ENCODE results near the gene SLC9A5.
A peak's percentile ranks its signal among the peaks of the same experiment; 100 is the strongest.

SLC9A5 gene

DNA sequence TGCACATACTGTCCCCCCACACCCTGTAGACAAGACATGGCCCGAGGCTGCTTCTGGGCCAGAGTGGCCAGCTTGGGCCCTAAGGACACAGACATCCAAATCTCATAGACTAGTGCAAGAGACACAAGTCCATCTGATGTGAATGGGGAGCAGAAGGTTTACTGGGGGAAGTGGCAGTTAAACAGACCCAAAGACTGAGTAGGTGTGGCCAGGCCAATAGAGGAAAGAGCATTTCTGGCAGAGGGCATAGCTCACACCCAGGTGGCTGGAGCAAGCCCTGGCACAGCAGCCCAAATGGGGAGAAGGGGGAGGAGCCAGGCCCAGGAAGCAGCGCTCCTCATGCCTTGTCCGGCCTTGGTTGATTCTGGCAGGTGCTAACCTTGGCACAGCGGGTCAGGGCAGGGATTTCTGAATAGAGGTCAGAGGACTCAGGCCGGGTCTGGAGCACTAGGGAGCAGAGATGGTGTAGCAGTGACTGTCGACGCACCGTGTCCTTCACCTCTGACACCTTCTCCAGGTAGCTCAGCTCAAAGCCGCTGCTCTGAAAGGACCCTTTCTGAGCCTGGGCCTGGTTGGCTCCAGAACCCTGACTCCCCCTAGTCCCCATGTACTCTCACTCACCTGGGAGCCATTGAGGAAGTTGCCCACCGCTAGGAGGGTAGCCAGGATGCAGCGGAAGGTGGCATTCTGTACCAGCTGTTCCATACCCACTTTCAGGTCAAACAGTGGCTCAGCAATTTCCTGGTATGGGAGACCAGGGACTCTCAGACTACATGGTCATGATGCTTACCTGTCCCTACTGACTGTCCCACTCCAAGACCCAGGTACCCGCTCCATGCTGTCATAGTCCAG, 17.7 kb upstream of the SLC9A5 start:
- Histone ChIP-seq H2AFZ (ENCODE audit: low read length, unreplicated experiment) (no peak overlapping the region), H3K4me1 (ENCODE audit: control insufficient read depth, insufficient read depth, low read length, unreplicated experiment) (peaks cover 12% of the 10 kb centered on the region), H3K27ac (ENCODE audit: low read depth, low read length) (no peak overlapping the region), H3K4me3 (ENCODE audit: low read depth, low read length) (no peak overlapping the region), H3K27me3 (ENCODE audit: insufficient read depth, low read length) (no peaks in the 10 kb centered on the region), H3K79me2 (ENCODE audit: control insufficient read depth, insufficient read depth, low read length, unreplicated experiment) (peaks cover 20% of the 10 kb centered on the region), H3K36me3 (ENCODE audit: insufficient read depth, low read length) (peaks cover 23% of the 10 kb centered on the region; the same call in 1 of the 2 replicates)

DNA sequence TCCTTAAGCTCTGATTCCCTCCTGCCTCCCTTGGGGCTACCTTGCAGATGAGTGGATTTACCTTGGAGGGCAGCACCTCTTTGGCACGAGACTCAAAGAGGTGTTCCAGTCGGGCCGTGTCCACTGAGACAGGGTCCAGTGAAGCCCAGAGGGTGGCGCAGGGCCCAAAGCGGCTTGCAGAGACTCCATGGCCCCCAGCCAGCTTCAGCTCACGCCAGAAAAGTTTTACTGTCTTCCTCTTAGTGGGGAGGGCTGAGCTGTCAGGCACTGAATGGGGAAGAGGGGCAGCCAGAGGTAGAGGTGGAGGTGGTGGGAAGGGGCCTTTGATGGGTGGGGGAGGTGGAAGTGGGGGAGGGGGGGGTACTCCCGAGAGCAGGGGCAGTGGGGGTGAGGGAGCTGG, 15.2 kb upstream of the SLC9A5 start:
- Histone ChIP-seq H3K27ac (ENCODE audit: low read depth, low read length) (no peak overlapping the region), H3K4me3 (ENCODE audit: low read depth, low read length) (no peak overlapping the region), H3K36me3 (ENCODE audit: insufficient read depth, low read length) (peaks cover 42% of the 10 kb centered on the region; the same call in 1 of the 2 replicates), H3K4me1 (ENCODE audit: control insufficient read depth, insufficient read depth, low read length, unreplicated experiment) (no peaks in the 10 kb centered on the region), H2AFZ (ENCODE audit: low read length, unreplicated experiment) (no peak overlapping the region), H3K79me2 (ENCODE audit: control insufficient read depth, insufficient read depth, low read length, unreplicated experiment) (peaks cover 6% of the 10 kb centered on the region), H3K27me3 (ENCODE audit: insufficient read depth, low read length) (no peaks in the 10 kb centered on the region)

DNA sequence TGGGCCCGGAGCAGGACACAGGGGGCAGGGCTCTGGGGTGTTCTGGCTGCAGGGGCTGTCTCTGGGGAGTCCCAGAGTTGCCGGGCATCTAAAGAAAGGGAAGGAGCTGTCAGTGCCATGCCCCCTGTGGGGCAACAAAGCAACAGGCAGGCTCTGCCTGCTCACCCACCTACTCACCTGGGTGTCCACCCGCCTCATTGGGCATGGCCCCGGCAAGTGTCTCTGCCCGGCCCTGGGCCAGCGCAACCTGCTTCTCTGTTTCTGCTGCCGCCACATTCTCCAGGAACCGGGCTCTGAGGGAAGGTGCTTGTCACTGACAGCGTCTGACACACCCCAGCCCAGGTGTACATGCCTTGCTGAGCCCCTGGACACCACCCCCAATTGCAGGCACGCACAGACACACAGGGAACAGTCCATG, 14.6 kb upstream of the SLC9A5 start:
- H3K27me3 ChIP-seq (ENCODE audit: insufficient read depth, low read length) = no peaks in the 10 kb centered on the region
- no peak overlapping the region for H2AFZ ChIP-seq (ENCODE audit: low read length, unreplicated experiment)
- no peak overlapping the region for H3K27ac ChIP-seq (ENCODE audit: low read depth, low read length)
- no peak overlapping the region for H3K4me3 ChIP-seq (ENCODE audit: low read depth, low read length)
- no peaks in the 10 kb centered on the region for H3K4me1 ChIP-seq (ENCODE audit: control insufficient read depth, insufficient read depth, low read length, unreplicated experiment)
- peaks cover 43% of the 10 kb centered on the region; the same call in 1 of the 2 replicates for H3K36me3 ChIP-seq (ENCODE audit: insufficient read depth, low read length)
- H3K79me2 ChIP-seq (ENCODE audit: control insufficient read depth, insufficient read depth, low read length, unreplicated experiment) = peaks cover 12% of the 10 kb centered on the region

DNA sequence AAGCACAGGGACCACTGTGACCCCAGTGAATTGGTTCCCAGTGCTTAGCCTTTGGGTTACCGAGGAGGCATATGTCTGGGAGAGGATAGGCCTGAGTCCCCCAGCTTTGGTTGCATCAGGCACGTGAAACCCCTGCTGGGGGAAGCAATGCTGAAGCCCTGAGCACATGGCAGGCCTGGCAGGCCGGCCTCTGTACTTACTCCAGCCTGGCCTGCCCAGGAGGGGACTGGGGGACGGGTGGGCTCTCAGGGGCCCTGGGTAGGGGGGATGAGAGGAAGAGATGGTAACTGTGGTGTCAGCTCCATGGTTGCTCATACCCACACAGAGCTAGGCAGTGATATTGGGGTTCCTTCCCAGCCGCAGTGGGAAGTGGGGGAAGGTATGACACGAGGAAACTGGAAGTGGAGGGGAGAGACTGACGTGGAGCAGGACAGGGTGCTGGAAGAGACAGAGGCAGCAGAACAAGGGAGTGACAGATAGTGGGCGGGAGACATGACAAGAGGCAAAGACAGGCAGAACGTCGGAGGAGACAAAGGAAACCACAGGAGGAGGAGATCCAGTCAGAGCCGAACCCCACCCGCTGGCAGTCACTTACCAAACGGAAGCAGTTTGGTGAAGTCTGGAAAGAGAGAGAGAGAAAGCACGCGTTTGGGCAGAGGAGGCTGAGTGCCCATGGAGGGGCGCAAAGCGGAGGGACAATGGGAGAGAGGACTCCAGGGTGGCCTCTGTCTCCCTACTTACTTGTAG, 12.8 kb upstream of the SLC9A5 start:
- Histone ChIP-seq H3K27ac (ENCODE audit: low read depth, low read length) (no peak overlapping the region), H3K79me2 (ENCODE audit: control insufficient read depth, insufficient read depth, low read length, unreplicated experiment) (peaks cover 21% of the 10 kb centered on the region), H3K36me3 (ENCODE audit: insufficient read depth, low read length) (peaks cover 39% of the 10 kb centered on the region; the same call in 1 of the 2 replicates)

DNA sequence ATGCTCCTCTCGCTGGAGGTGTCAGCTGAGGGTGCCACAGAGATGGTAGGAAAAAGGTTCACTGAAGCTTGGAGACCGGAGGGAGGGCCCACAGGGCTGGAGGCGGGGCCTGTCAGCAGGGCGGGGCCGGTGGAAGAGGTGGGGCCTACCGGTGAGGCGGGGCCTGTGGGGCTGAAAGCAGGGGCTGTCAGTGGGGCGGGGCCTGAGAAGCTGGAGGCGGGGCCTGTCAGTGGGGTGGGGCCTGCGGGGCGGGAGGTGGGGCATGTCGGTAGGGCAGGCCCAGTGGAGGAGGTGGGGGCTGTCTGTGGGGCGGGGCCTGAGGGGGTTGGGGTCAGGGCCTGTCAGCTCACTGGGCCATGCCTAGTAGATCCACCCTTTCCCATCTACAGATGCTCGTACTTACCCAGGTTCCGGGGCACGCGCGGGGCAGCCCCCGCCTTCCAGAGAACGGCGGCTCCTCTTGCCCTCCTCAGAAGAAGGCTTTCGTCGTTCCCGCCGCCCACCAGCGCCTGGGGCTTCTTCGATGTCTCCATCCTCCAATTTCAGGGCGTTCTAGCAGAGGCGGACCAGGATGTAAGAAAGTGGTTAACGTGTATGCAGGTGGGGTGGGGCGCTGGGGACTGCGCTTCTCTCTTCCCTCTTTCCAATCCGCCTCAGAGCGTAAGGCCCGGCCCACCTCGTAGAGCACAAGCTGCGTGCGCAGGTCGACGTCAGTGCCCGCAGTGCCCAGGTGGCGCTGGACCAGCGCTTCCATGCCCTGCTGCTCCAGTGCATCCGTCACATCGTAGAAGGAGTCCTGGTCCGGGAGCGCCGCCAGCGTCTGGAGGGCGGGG, 12.0 kb upstream of the SLC9A5 start:
- no peaks in the 10 kb centered on the region for H3K27me3 ChIP-seq (ENCODE audit: insufficient read depth, low read length)
- peaks cover 23% of the 10 kb centered on the region for H3K4me1 ChIP-seq (ENCODE audit: control insufficient read depth, insufficient read depth, low read length, unreplicated experiment)
- H3K4me3 ChIP-seq (ENCODE audit: low read depth, low read length) = no peak overlapping the region
- H3K79me2 ChIP-seq (ENCODE audit: control insufficient read depth, insufficient read depth, low read length, unreplicated experiment) = peaks cover 19% of the 10 kb centered on the region
- H3K27ac ChIP-seq (ENCODE audit: low read depth, low read length) = no peak overlapping the region
- H2AFZ ChIP-seq (ENCODE audit: low read length, unreplicated experiment) = no peak overlapping the region
- H3K36me3 ChIP-seq (ENCODE audit: insufficient read depth, low read length) = peaks cover 32% of the 10 kb centered on the region; the same call in 1 of the 2 replicates

More for the DNA sequence above, 12.8 kb upstream of the SLC9A5 start:
- Histone ChIP-seq H3K4me1 (ENCODE audit: control insufficient read depth, insufficient read depth, low read length, unreplicated experiment) (peaks cover 16% of the 10 kb centered on the region), H3K27me3 (ENCODE audit: insufficient read depth, low read length) (no peaks in the 10 kb centered on the region), H3K4me3 (ENCODE audit: low read depth, low read length) (no peak overlapping the region), H2AFZ (ENCODE audit: low read length, unreplicated experiment) (no peak overlapping the region)

DNA sequence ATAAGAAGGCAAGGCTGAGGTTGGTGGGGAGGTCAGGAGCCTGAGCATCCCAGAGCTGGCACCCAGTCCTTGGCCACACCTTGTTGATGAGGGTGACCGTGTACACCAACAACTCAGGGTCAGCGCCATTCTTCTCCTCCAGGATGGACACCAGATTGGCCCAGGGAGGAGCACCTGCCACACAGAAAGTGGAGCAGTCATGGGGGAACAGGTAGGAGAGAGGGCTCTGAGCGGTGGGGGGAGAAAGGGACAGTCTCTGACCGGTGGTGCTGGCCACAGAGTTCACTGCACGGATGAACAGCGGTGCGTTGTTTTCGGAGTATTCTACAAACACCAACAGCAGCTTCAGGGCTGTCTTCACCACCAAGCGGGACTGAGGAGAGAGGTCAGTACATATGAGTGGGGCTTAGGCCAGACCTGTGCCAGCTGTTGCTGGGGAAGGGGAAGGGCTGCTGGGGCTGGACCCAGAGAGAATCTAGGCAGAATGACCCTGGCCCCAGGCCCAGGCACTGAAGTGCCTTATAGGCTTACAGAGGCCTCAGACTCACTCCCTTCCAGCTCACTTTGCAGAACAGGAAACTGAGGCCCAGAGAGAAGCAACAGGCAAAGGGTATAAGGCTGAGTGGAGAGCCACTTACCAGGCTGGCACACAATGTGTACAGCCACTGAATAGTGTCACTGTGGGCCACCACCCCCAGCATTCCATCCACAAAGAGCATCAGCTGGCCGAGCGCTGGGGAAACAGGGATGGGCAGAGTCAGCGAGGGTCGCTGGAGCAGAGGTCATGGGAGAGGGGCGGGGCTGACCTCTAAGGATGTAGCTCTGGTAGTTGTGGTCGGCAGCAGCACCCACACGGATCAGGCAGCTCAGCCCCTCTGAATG, 11.1 kb upstream of the SLC9A5 start:
- Histone ChIP-seq H3K27ac (ENCODE audit: low read depth, low read length) (no peak overlapping the region), H3K36me3 (ENCODE audit: insufficient read depth, low read length) (peaks cover 31% of the 10 kb centered on the region; the same call in 1 of the 2 replicates)

DNA sequence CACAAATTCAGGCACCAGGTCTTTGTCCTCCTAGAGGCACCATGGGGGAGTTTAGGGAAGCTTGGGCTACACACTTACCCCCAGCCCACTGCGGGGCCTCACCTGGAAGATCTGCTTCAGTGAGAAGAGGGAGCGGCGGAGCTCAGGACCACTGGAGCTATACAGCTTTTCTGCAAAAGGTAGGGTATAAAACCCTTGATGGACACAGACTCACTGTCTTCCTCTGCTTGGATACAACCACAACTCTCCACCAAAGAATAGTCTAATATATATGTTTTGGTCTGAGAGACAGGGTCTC, 10.6 kb upstream of the SLC9A5 start:
- Histone ChIP-seq H3K79me2 (ENCODE audit: control insufficient read depth, insufficient read depth, low read length, unreplicated experiment) (peaks cover 30% of the 10 kb centered on the region), H3K27me3 (ENCODE audit: insufficient read depth, low read length) (no peaks in the 10 kb centered on the region), H3K4me1 (ENCODE audit: control insufficient read depth, insufficient read depth, low read length, unreplicated experiment) (peaks cover 36% of the 10 kb centered on the region), H3K4me3 (ENCODE audit: low read depth, low read length) (no peak overlapping the region), H2AFZ (ENCODE audit: low read length, unreplicated experiment) (no peak overlapping the region), H3K27ac (ENCODE audit: low read depth, low read length) (no peak overlapping the region), H3K36me3 (ENCODE audit: insufficient read depth, low read length) (peaks cover 31% of the 10 kb centered on the region; the same call in 1 of the 2 replicates)

More for the DNA sequence above, 11.1 kb upstream of the SLC9A5 start:
- H3K4me1 ChIP-seq (ENCODE audit: control insufficient read depth, insufficient read depth, low read length, unreplicated experiment) = peaks cover 32% of the 10 kb centered on the region
- no peak overlapping the region for H2AFZ ChIP-seq (ENCODE audit: low read length, unreplicated experiment)
- H3K4me3 ChIP-seq (ENCODE audit: low read depth, low read length) = no peak overlapping the region
- no peaks in the 10 kb centered on the region for H3K27me3 ChIP-seq (ENCODE audit: insufficient read depth, low read length)
- H3K79me2 ChIP-seq (ENCODE audit: control insufficient read depth, insufficient read depth, low read length, unreplicated experiment) = peaks cover 27% of the 10 kb centered on the region

DNA sequence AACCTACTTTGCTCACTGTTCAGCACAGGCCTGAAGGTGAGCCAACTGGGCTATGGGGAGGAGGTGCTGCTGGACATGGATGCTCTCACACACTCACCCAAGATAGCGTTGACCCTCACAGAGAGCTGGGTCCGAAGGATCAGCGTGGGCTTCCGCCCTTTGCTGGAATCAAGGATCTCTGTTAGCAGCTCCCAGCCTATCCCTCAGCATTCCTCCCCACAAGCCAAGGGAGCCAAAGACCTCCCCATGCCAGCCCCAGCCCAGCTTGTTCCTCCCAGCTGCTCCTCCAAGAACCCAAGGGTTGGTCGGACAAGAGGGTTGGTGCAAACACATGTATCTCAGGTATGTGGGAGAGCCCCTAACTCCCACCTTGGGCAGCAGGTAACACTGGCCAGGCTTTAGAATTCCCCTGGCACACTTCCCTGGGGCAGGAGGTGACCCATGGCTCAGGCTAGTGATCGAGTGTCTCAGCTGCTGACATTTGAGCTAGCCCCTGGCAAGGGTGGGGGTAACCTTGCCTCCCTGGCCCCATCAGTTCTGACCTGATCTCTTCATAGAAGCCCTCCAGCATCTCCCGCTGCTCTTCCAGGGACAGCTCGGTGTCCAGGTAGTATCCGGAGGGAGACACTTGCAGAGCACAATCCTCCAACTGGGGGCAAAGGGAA, 9.8 kb upstream of the SLC9A5 start:
- Histone ChIP-seq H3K27me3 (ENCODE audit: insufficient read depth, low read length) (no peaks in the 10 kb centered on the region), H3K79me2 (ENCODE audit: control insufficient read depth, insufficient read depth, low read length, unreplicated experiment) (peaks cover 37% of the 10 kb centered on the region), H3K36me3 (ENCODE audit: insufficient read depth, low read length) (peaks cover 31% of the 10 kb centered on the region; the same call in 1 of the 2 replicates), H2AFZ (ENCODE audit: low read length, unreplicated experiment) (no peak overlapping the region), H3K27ac (ENCODE audit: low read depth, low read length) (0 out of 2 replicates have a peak overlapping the region, but pooled peaks have one; percentile 98), H3K4me3 (ENCODE audit: low read depth, low read length) (no peak overlapping the region), H3K4me1 (ENCODE audit: control insufficient read depth, insufficient read depth, low read length, unreplicated experiment) (peaks cover 43% of the 10 kb centered on the region)

DNA sequence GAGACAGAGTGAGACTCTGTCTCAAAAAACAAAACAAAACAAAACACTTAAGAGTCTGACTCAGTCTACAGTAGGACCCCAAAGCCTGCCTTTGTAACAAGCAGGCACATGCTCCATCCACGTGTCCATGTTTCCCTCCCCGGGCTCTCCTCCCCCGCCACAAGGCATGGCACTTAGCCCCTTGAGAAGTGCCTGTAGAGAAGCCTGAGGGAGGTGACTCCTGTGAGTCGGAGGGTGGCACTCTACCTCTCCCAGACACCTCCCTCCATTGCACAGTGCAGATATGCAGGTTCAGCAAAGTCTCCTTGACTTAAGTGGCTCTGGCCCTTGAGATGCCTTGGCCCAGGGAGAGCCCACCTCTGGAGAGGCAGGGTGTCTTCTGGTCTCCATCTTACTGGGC, 8.3 kb upstream of the SLC9A5 start:
- Histone ChIP-seq H3K27ac (ENCODE audit: low read depth, low read length) (peak overlapping the region; percentile 98), H2AFZ (ENCODE audit: low read length, unreplicated experiment) (no peak overlapping the region), H3K36me3 (ENCODE audit: insufficient read depth, low read length) (peaks cover 24% of the 10 kb centered on the region; the same call in 1 of the 2 replicates), H3K4me3 (ENCODE audit: low read depth, low read length) (no peak overlapping the region), H3K79me2 (ENCODE audit: control insufficient read depth, insufficient read depth, low read length, unreplicated experiment) (peaks cover 47% of the 10 kb centered on the region), H3K27me3 (ENCODE audit: insufficient read depth, low read length) (no peaks in the 10 kb centered on the region), H3K4me1 (ENCODE audit: control insufficient read depth, insufficient read depth, low read length, unreplicated experiment) (peaks cover 54% of the 10 kb centered on the region)
